K562 (cell line): ENCODE measurements around the gene EFCAB13. TPM values are rescaled to one million over a fixed set of nuclear protein-coding genes. Genes with fewer than 3 reads are reported as not detected.

ENCODE experiments used
- CTCF ChIP-seq, 3 experiments: IDR thresholded peaks in 2 of 3; conservative IDR thresholded peaks in 1 of 3; 2 replicates each; pipeline ENCODE4 v1.5.1; 2011 to 2012; ENCODE audit warnings: low read length in 3 of 3, mild to moderate bottlenecking in 3 of 3, control low read depth in 2 of 3, improper control_type of control experiment in 1 of 3, inconsistent platforms in 1 of 3, low read depth in 1 of 3, mixed read lengths in 1 of 3, moderate library complexity in 1 of 3; ENCODE audit not compliant: insufficient read depth in 2 of 3
- DPF2 ChIP-seq: fragments of 450-650 bp; IDR thresholded peaks from 2 replicates; pipeline ENCODE4 v1.6.1; 2016
- E2F3 ChIP-seq: fragments of 250-450 bp; sonication (Bioruptor Pico); IDR thresholded peaks from 2 replicates; pipeline ENCODE4 v1.4.0; 2020; ENCODE audit warnings: mild to moderate bottlenecking
- EGR1 ChIP-seq: fragments of 450-650 bp; conservative IDR thresholded peaks from 2 replicates; pipeline ENCODE4 v1.6.1; 2017; ENCODE audit warnings: mild to moderate bottlenecking
- ELF2 ChIP-seq: fragments of 250-450 bp; sonication (Bioruptor Pico); IDR thresholded peaks from 2 replicates; pipeline ENCODE4 v1.5.0; 2021; ENCODE audit warnings: mild to moderate bottlenecking
- L3MBTL2 ChIP-seq: fragments of 450-650 bp; IDR thresholded peaks from 2 replicates; pipeline ENCODE4 v1.6.1; 2016; ENCODE audit warnings: mild to moderate bottlenecking, moderate library complexity
- MAX ChIP-seq: sonication (generic); formaldehyde crosslinking; IDR thresholded peaks from 2 replicates; pipeline ENCODE4 v1.9.0; 2022; ENCODE audit warnings: mild to moderate bottlenecking, missing genetic modification reagents
- MIER1 ChIP-seq: fragments of 450-650 bp; IDR thresholded peaks from 2 replicates; pipeline ENCODE4 v1.6.1; 2016; ENCODE audit warnings: antibody characterized with exemption, mild to moderate bottlenecking, low read depth
- NCOR1 ChIP-seq: fragments of 450-650 bp; IDR thresholded peaks from 2 replicates; pipeline ENCODE4 v1.6.1; 2016; ENCODE audit warnings: mild to moderate bottlenecking, moderate library complexity
- NFE2 ChIP-seq: IDR thresholded peaks from 2 replicates; pipeline ENCODE4 v1.6.1; 2014; ENCODE audit warnings: antibody characterized with exemption, low read depth
- NR4A1 ChIP-seq, 2 experiments: fragments of 250-450 bp in 1 of 2; fragments of 450-650 bp in 1 of 2; sonication (Bioruptor Pico) in 1 of 2; IDR thresholded peaks; 2 replicates each; pipeline versions ENCODE4 v1.4.0 to v1.6.1; 2016 to 2020; ENCODE audit warnings: mild to moderate bottlenecking in 2 of 2, missing compliant biosample characterization in 1 of 2, missing genetic modification characterization in 1 of 2, moderate library complexity in 1 of 2
- PML ChIP-seq: IDR thresholded peaks from 2 replicates; pipeline ENCODE4 v1.6.1; 2012; ENCODE audit warnings: low read length, inconsistent platforms
- PYGO2 ChIP-seq: fragments of 450-650 bp; IDR thresholded peaks from 2 replicates; pipeline ENCODE4 v1.6.1; 2016; ENCODE audit warnings: mild to moderate bottlenecking, missing genetic modification characterization, moderate library complexity, missing compliant biosample characterization
- SMAD4 ChIP-seq: fragments of 250-450 bp; sonication (Bioruptor Pico); conservative IDR thresholded peaks from 2 replicates; pipeline ENCODE4 v1.8.0; 2021; ENCODE audit warnings: inconsistent platforms, mild to moderate bottlenecking, moderate library complexity
- ZFX ChIP-seq: sonication (generic); formaldehyde crosslinking; IDR thresholded peaks from 2 replicates; pipeline ENCODE4 v1.8.0; 2022; ENCODE audit warnings: mild to moderate bottlenecking, missing genetic modification reagents, moderate library complexity
- ZNF408 ChIP-seq: fragments of 250-450 bp; sonication (Bioruptor Pico); IDR thresholded peaks from 2 replicates; pipeline ENCODE4 v1.4.0; 2020; ENCODE audit warnings: low read depth, mild to moderate bottlenecking, moderate library complexity
- ZNF592 ChIP-seq: fragments of 450-650 bp; IDR thresholded peaks from 2 replicates; pipeline ENCODE4 v1.6.1; 2017; ENCODE audit warnings: antibody characterized with exemption, mild to moderate bottlenecking
- polyA plus RNA-seq, 8 experiments: library from polyadenylated mRNA; depleted of rRNA in 4 of 8; stranded (reverse) in 5 of 8; unstranded in 3 of 8; fragments of >200 nt; fragmentation: Nextera tagmentation in 2 of 8; fragmentation: Illumina TruSeq in 1 of 8; extraction: Ambion mirVana in 2 of 8; extraction: Trizol in 1 of 8; gene quantifications; 2 replicates each; pipeline versions ENCODE4 v1.2.1 to v1.2.3, GENCODE V29; 2011 to 2014; ENCODE audit warnings: inconsistent platforms in 1 of 8, missing spikeins in 1 of 8
- total RNA-seq, 7 experiments: library from RNA; depleted of rRNA in 6 of 7; stranded (reverse); fragments of >200 nt in 6 of 7; fragmentation: Illumina TruSeq in 2 of 7; extraction: Trizol in 2 of 7; gene quantifications; 2 replicates each; pipeline versions ENCODE4 v1.2.1 to v1.2.3, GENCODE V29; 2011 to 2021; ENCODE audit warnings: low replicate concordance in 1 of 7
- TF ChIP-seq, protein P1 (sequence below), 2 experiments: fragments of 150-350 bp in 1 of 2; IDR thresholded peaks; 2 replicates each; pipeline ENCODE4 v1.6.1; 2012 to 2016; ENCODE audit warnings: low read depth in 2 of 2, low read length in 2 of 2, mild to moderate bottlenecking in 1 of 2, moderate library complexity in 1 of 2

Gene EFCAB13
- total and polyA plus RNA-seq, 9 of the 15 experiments (the other 6 are each of a cell fraction or from before 2014, with no cell fraction given): 0.32 to 1.3 (median 0.95) TPM

DNA sequence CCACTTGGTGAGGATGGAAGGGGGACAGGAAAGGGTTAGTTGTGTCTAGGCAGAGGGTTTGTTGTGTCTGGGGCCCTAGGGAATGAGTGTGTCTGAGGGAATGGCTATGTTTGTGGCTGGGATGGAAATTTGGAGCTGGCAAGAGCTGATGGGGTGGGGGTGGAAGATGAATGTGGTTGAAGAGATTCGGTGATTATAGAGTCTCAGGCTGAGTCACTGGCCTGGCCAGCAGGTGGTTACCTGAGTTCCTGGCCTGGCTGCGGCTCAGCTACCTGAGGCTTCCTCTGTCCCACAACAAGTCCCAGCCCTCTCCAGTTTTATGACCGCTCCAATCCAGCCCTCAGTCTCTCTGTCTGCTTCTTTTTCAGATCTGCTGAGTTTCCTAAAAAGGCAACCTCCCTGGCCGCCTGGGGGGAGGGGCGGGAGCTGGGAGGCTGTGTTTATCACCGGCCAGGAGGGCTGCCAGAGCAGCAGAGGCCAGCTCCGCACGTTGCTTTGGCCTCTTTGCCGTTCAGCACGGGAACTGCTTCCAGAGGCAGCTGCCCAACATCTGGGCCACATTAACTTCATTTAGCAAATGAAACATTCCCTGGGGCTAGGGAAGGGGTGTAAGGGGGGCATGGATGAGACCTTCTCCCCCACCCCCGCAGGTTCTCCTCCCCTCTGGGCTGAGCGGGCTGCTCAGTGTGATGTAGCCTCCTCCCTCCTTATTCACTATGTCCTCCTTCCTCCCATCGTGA lies 48.3 kb upstream of the EFCAB13 start (continued):
- TF ChIP-seq ZNF592 (peak; percentile 95), CTCF (IDR thresholded peaks at IDR 0.05 in 2 of 3, conservative IDR thresholded peaks at IDR 0.05 in 1 of 3; ENCODE audit: insufficient read depth in 2 of 3, low read depth in 1 of 3, low read length in 3 of 3) (peak in 2 of 3 experiments; percentile 17 to 19; a peak in 1 of 6 replicates), PYGO2 (tag) (no peak), E2F3 (no peak), NFE2 (peak; percentile 53; the same call in 1 of the 2 replicates), EGR1 (peak; percentile 63), DPF2 (peak; percentile 85), MIER1 (no peak), L3MBTL2 (peak; percentile 64), ELF2 (CRISPR knock-in tag) (no peak), MAX (CRISPR knock-in tag) (peak; percentile 62), SMAD4 (peak; percentile 89), NCOR1 (peak; percentile 64), PML (0 out of 2 replicates have a peak, but pooled peaks have one; percentile 47), NR4A1 (CRISPR knock-in tag; IDR thresholded peaks at IDR 0.05) (no peak), NR4A1 (tag; IDR thresholded peaks at IDR 0.05) (0 out of 2 replicates have a peak, but pooled peaks have one; percentile 35), ZFX (CRISPR knock-in tag) (0 out of 2 replicates have a peak, but pooled peaks have one; percentile 42), ZNF408 (CRISPR knock-in tag) (no peak)
- TF ChIP-seq, protein P1, sequence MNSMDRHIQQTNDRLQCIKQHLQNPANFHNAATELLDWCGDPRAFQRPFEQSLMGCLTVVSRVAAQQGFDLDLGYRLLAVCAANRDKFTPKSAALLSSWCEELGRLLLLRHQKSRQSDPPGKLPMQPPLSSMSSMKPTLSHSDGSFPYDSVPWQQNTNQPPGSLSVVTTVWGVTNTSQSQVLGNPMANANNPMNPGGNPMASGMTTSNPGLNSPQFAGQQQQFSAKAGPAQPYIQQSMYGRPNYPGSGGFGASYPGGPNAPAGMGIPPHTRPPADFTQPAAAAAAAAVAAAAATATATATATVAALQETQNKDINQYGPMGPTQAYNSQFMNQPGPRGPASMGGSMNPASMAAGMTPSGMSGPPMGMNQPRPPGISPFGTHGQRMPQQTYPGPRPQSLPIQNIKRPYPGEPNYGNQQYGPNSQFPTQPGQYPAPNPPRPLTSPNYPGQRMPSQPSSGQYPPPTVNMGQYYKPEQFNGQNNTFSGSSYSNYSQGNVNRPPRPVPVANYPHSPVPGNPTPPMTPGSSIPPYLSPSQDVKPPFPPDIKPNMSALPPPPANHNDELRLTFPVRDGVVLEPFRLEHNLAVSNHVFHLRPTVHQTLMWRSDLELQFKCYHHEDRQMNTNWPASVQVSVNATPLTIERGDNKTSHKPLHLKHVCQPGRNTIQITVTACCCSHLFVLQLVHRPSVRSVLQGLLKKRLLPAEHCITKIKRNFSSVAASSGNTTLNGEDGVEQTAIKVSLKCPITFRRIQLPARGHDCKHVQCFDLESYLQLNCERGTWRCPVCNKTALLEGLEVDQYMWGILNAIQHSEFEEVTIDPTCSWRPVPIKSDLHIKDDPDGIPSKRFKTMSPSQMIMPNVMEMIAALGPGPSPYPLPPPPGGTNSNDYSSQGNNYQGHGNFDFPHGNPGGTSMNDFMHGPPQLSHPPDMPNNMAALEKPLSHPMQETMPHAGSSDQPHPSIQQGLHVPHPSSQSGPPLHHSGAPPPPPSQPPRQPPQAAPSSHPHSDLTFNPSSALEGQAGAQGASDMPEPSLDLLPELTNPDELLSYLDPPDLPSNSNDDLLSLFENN (IDR thresholded peaks at IDR 0.05; ENCODE audit: low read depth in 2 of 2, low read length in 2 of 2): no peak
